K562 (cell line): Measurements from ENCODE around the gene USP24. TPM values are rescaled to one million over a fixed set of nuclear protein-coding genes. Genes with fewer than 3 reads are reported as not detected.

Source experiments
- ATAC-seq: fragments of 200-7000 bp; cut with Tn5 transposase; 3 replicates; pipeline ENCODE4 v1.9.1; 2020; ENCODE audit warnings: moderate library complexity
- BruUV-seq: library from RNA; stranded (reverse); fragments of 400-500 nt; replicated peaks from 2 replicates; lab custom pipeline; 2021; lab: Mats Ljungman, UMichigan
- CTCF ChIA-PET: fragments of 300-600 bp; formaldehyde crosslinking; extraction: SDS; loops from one replicate; lab custom pipeline; 2021; ENCODE audit warnings: low intra/inter-chr PET ratio; lab: Yijun Ruan, JAX
- POLR2A ChIA-PET: fragments of 300-600, 350-650 bp; sonication (Branson Sonifier 250); formaldehyde crosslinking; extraction: SDS; loops from one replicate; lab custom pipeline; 2021; ENCODE audit warnings: antibody characterized with exemption, inconsistent platforms; lab: Yijun Ruan, JAX
- DNase-seq, 4 experiments: peaks; one replicate each; pipeline versions ENCODE4 v3.0.0 to v3.0.0-alpha.2; 2011 to 2018; ENCODE audit warnings: low spot score in 3 of 4, mixed read lengths in 3 of 4; ENCODE audit errors: extremely low read depth in 1 of 4
- FAIRE-seq: peaks from 2 replicates; lab custom pipeline; 2011; peaks lifted over from hg19 to GRCh38; lab: Jason Lieb, UNC
- H2AFZ ChIP-seq: 2 replicates; pipeline ENCODE4 v1.6.0; 2011; ENCODE audit warnings: low read depth, low read length, control low read depth, inconsistent platforms
- H3K27ac ChIP-seq: fragments of 200-600 bp; 3 replicates; pipeline ENCODE4 v1.8.0; 2011; ENCODE audit warnings: low read depth, mild to moderate bottlenecking, control low read depth, inconsistent platforms, low read length, moderate library complexity, mixed read lengths; ENCODE audit errors: extremely low read depth
- H3K27me3 ChIP-seq, 2 experiments: fragments of 300-600 bp in 1 of 2; 2 replicates in 1 of 2; 3 replicates in 1 of 2; pipeline versions ENCODE4 v1.6.0 to v1.8.0; 2011; ENCODE audit warnings: inconsistent platforms in 2 of 2, low read length in 2 of 2, mild to moderate bottlenecking in 1 of 2, mixed read lengths in 1 of 2, moderate library complexity in 1 of 2; ENCODE audit not compliant: control insufficient read depth in 2 of 2, insufficient read depth in 2 of 2
- H3K36me3 ChIP-seq: fragments of 300-600 bp; 3 replicates; pipeline ENCODE4 v1.8.0; 2011; ENCODE audit warnings: mild to moderate bottlenecking, low read length, inconsistent platforms; ENCODE audit not compliant: control insufficient read depth, insufficient read depth
- H3K4me1 ChIP-seq, 2 experiments: fragments of 200-600 bp in 1 of 2; replicated peaks in 1 of 2; 2 replicates in 1 of 2; 3 replicates in 1 of 2; pipeline versions ENCODE4 v1.5.1 to v1.8.0; 2011; ENCODE audit warnings: inconsistent platforms in 2 of 2, low read length in 2 of 2, mild to moderate bottlenecking in 1 of 2, mixed read lengths in 1 of 2, moderate library complexity in 1 of 2; ENCODE audit not compliant: control insufficient read depth in 2 of 2, insufficient read depth in 2 of 2
- H3K4me2 ChIP-seq: 2 replicates; pipeline ENCODE4 v1.6.1; 2011; ENCODE audit warnings: low read length, control low read depth, inconsistent platforms, mixed read lengths; ENCODE audit not compliant: insufficient read depth
- H3K4me3 ChIP-seq: fragments of 200-600 bp; sonication (generic), shearing (Covaris generic); 2 replicates; pipeline ENCODE4 v1.5.1; 2016; ENCODE audit warnings: control low read depth, inconsistent platforms
- H3K79me2 ChIP-seq: fragments of 200-600 bp; 3 replicates; pipeline ENCODE4 v1.8.0; 2011; ENCODE audit warnings: low read length, inconsistent platforms; ENCODE audit not compliant: control insufficient read depth, insufficient read depth
- H3K9ac ChIP-seq, 2 experiments: 2 replicates each; pipeline versions ENCODE4 v1.6.0 to v1.6.1; 2011; ENCODE audit warnings: low read depth in 2 of 2, low read length in 2 of 2, control low read depth in 1 of 2, inconsistent platforms in 1 of 2, mild to moderate bottlenecking in 1 of 2, mixed read lengths in 1 of 2; ENCODE audit not compliant: insufficient read depth in 1 of 2
- H3K9me1 ChIP-seq: one replicate; pipeline ENCODE4 v1.6.0; 2011; ENCODE audit warnings: inconsistent platforms, mild to moderate bottlenecking, low read length, moderate library complexity; ENCODE audit not compliant: control insufficient read depth, insufficient read depth
- H3K9me3 ChIP-seq: replicated peaks from 2 replicates; pipeline ENCODE4 v1.5.1; 2011; ENCODE audit warnings: low read depth, low read length, inconsistent platforms; ENCODE audit not compliant: control insufficient read depth, insufficient read depth
- H4K20me1 ChIP-seq: replicated peaks from 2 replicates; pipeline ENCODE4 v1.6.1; 2011; ENCODE audit warnings: low read length, inconsistent platforms, mixed read lengths; ENCODE audit not compliant: control insufficient read depth, insufficient read depth
- ARHGAP35 ChIP-seq: fragments of 450-650 bp; IDR thresholded peaks from 2 replicates; pipeline ENCODE4 v1.6.1; 2018; ENCODE audit not compliant: partially characterized antibody
- BRF1 ChIP-seq: IDR thresholded peaks from 3 replicates; pipeline ENCODE4 v1.6.1; 2011; ENCODE audit warnings: borderline replicate concordance, mild to moderate bottlenecking; ENCODE audit not compliant: insufficient read length; ENCODE audit errors: extremely low read depth
- CCAR2 ChIP-seq: fragments of 200-400 bp; formaldehyde crosslinking; IDR thresholded peaks from 2 replicates; pipeline ENCODE4 v1.6.1; 2017; ENCODE audit warnings: mild to moderate bottlenecking, low read depth, low read length
- ETV6 ChIP-seq, 3 experiments: fragments of 150-350 bp in 1 of 3; sonication (generic) in 1 of 3; formaldehyde crosslinking in 1 of 3; IDR thresholded peaks; 2 replicates each; pipeline versions ENCODE4 v1.6.1 to v1.8.0; 2014 to 2022; ENCODE audit warnings: borderline replicate concordance in 2 of 3, low read depth in 2 of 3, antibody characterized with exemption in 1 of 3, low read length in 1 of 3, mild to moderate bottlenecking in 1 of 3, missing genetic modification reagents in 1 of 3
- PHB ChIP-seq: fragments of 250-450 bp; sonication (Bioruptor Pico); IDR thresholded peaks from 2 replicates; pipeline ENCODE4 v1.5.0; 2021
- RHOXF2B ChIP-seq: fragments of 250-450 bp; sonication (Bioruptor Pico); conservative IDR thresholded peaks from 2 replicates; pipeline ENCODE4 v1.5.1; 2021
- SMAD3 ChIP-seq: fragments of 450-650 bp; formaldehyde crosslinking; conservative IDR thresholded peaks from 2 replicates; pipeline ENCODE4 v1.4.0; 2020; ENCODE audit warnings: mild to moderate bottlenecking
- SMARCA4 ChIP-seq: fragments of 450-650 bp; IDR thresholded peaks from 2 replicates; pipeline ENCODE4 v1.6.1; 2016
- STAT5B ChIP-seq: fragments of 250-450 bp; sonication (Bioruptor Pico); IDR thresholded peaks from 2 replicates; pipeline ENCODE4 v1.8.0; 2021; ENCODE audit warnings: mild to moderate bottlenecking, inconsistent platforms
- XRCC3 ChIP-seq: fragments of 450-650 bp; IDR thresholded peaks from 2 replicates; pipeline ENCODE4 v1.6.1; 2017; ENCODE audit warnings: mild to moderate bottlenecking, moderate library complexity
- ZNF165 ChIP-seq: fragments of 250-450 bp; sonication (Bioruptor Pico); IDR thresholded peaks from 2 replicates; pipeline ENCODE4 v1.4.0; 2020; ENCODE audit warnings: borderline replicate concordance
- ZNF668 ChIP-seq: fragments of 250-450 bp; sonication (Bioruptor Pico); IDR thresholded peaks from 2 replicates; pipeline ENCODE4 v1.8.0; 2022; ENCODE audit warnings: mild to moderate bottlenecking, inconsistent platforms
- ZNF717 ChIP-seq: fragments of 250-450 bp; sonication (Bioruptor Pico); IDR thresholded peaks from 2 replicates; pipeline ENCODE4 v1.5.0; 2021
- WGBS: fragments of 100-300 bp; shearing (Covaris generic); methylation state at CpG from one replicate; pipeline ENCODE4 v1.1.6; 2016; ENCODE audit warnings: low coverage, mixed read lengths; ENCODE audit not compliant: insufficient coverage; ENCODE audit errors: missing lambda C conversion rate; 5-methylcytosine and 5-hydroxymethylcytosine counted together
- in situ Hi-C: fragments of 300-500 bp; cut with MboI; formaldehyde crosslinking; loops from 4 replicates; pipeline ENCODE4 v1.15.0; 2018; ENCODE audit warnings: inconsistent platforms, mixed read lengths
- intact Hi-C: fragments of 100-400 bp; cut with micrococcal nuclease; formaldehyde crosslinking; loops from 2 replicates; pipeline ENCODE4 v1.14.2; 2022
- polyA plus RNA-seq, 8 experiments: library from polyadenylated mRNA; depleted of rRNA in 4 of 8; stranded (reverse) in 5 of 8; unstranded in 3 of 8; fragments of >200 nt; fragmentation: Nextera tagmentation in 2 of 8; fragmentation: Illumina TruSeq in 1 of 8; extraction: Ambion mirVana in 2 of 8; extraction: Trizol in 1 of 8; gene quantifications; 2 replicates each; pipeline versions ENCODE4 v1.2.1 to v1.2.3, GENCODE V29; 2011 to 2014; ENCODE audit warnings: inconsistent platforms in 1 of 8, missing spikeins in 1 of 8
- total RNA-seq, 7 experiments: library from RNA; depleted of rRNA in 6 of 7; stranded (reverse); fragments of >200 nt in 6 of 7; fragmentation: Illumina TruSeq in 2 of 7; extraction: Trizol in 2 of 7; gene quantifications; 2 replicates each; pipeline versions ENCODE4 v1.2.1 to v1.2.3, GENCODE V29; 2011 to 2021; ENCODE audit warnings: low replicate concordance in 1 of 7
- TF ChIP-seq, protein P1 (sequence below): sonication (generic); formaldehyde crosslinking; IDR thresholded peaks from 2 replicates; pipeline ENCODE4 v1.8.0; 2022; ENCODE audit warnings: mild to moderate bottlenecking, missing genetic modification reagents
- TF ChIP-seq, protein P2 (sequence below): fragments of 450-650 bp; IDR thresholded peaks from 2 replicates; pipeline ENCODE4 v1.6.1; 2017; ENCODE audit warnings: antibody characterized with exemption

USP24 gene
- total and polyA plus RNA-seq, 9 of the 15 experiments (the other 6 are each of a cell fraction or from before 2014, with no cell fraction given) = 7.7 to 62.6 (median 36.8) TPM

DNA sequence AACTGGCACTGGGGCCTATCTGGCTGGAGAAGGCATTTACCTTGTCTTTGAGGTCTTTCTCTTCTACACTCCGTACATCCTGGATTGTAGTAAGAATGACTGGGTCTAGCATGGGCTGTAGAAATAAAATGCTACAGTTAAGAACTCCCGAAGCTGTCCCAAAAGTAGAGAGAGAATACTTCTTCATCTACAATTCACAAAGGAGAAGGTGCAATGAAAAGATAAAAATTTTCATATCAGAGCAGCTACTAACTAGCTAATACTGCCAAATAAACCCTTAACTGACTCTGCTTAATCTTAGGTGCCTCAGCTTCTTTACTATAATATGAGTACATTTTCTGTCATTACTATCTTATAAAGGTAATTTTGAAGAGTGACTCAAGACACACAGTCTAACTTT is 55.6 kb downstream of the USP24 start:
- Histone ChIP-seq H3K27ac (no peak overlapping the region), H3K36me3 (peaks cover 75% of the 10 kb centered on the region), H3K9me1 (no peaks in the 10 kb centered on the region), H2AFZ (no peak overlapping the region), H4K20me1 (no peaks in the 10 kb centered on the region), H3K9ac (no peak overlapping the region), H3K4me3 (no peak overlapping the region), H3K27me3 (no peaks in the 10 kb centered on the region), H3K9me3 (no peaks in the 10 kb centered on the region), H3K4me1 (no peaks in the 10 kb centered on the region), H3K4me2 (no peak overlapping the region), H3K79me2 (no peaks in the 10 kb centered on the region)
- TF ChIP-seq, protein P1, sequence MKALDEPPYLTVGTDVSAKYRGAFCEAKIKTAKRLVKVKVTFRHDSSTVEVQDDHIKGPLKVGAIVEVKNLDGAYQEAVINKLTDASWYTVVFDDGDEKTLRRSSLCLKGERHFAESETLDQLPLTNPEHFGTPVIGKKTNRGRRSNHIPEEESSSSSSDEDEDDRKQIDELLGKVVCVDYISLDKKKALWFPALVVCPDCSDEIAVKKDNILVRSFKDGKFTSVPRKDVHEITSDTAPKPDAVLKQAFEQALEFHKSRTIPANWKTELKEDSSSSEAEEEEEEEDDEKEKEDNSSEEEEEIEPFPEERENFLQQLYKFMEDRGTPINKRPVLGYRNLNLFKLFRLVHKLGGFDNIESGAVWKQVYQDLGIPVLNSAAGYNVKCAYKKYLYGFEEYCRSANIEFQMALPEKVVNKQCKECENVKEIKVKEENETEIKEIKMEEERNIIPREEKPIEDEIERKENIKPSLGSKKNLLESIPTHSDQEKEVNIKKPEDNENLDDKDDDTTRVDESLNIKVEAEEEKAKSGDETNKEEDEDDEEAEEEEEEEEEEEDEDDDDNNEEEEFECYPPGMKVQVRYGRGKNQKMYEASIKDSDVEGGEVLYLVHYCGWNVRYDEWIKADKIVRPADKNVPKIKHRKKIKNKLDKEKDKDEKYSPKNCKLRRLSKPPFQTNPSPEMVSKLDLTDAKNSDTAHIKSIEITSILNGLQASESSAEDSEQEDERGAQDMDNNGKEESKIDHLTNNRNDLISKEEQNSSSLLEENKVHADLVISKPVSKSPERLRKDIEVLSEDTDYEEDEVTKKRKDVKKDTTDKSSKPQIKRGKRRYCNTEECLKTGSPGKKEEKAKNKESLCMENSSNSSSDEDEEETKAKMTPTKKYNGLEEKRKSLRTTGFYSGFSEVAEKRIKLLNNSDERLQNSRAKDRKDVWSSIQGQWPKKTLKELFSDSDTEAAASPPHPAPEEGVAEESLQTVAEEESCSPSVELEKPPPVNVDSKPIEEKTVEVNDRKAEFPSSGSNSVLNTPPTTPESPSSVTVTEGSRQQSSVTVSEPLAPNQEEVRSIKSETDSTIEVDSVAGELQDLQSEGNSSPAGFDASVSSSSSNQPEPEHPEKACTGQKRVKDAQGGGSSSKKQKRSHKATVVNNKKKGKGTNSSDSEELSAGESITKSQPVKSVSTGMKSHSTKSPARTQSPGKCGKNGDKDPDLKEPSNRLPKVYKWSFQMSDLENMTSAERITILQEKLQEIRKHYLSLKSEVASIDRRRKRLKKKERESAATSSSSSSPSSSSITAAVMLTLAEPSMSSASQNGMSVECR = no peak
- TF ChIP-seq BRF1 (no peak), ARHGAP35 (no peak), ZNF165 (CRISPR knock-in tag) (no peak), ETV6 (IDR thresholded peaks at IDR 0.05; ENCODE audit: borderline replicate concordance in 1 of 2, low read depth in 2 of 2, low read length in 1 of 2) (no peak), ETV6 (CRISPR knock-in tag; IDR thresholded peaks at IDR 0.05; ENCODE audit: borderline replicate concordance) (no peak), RHOXF2B (CRISPR knock-in tag) (no peak), XRCC3 (no peak), ZNF717 (CRISPR knock-in tag) (no peak), SMARCA4 (no peak), PHB (CRISPR knock-in tag) (no peak), CCAR2 (no peak), SMAD3 (no peak), STAT5B (no peak), ZNF668 (CRISPR knock-in tag) (no peak)
- TF ChIP-seq, protein P2, sequence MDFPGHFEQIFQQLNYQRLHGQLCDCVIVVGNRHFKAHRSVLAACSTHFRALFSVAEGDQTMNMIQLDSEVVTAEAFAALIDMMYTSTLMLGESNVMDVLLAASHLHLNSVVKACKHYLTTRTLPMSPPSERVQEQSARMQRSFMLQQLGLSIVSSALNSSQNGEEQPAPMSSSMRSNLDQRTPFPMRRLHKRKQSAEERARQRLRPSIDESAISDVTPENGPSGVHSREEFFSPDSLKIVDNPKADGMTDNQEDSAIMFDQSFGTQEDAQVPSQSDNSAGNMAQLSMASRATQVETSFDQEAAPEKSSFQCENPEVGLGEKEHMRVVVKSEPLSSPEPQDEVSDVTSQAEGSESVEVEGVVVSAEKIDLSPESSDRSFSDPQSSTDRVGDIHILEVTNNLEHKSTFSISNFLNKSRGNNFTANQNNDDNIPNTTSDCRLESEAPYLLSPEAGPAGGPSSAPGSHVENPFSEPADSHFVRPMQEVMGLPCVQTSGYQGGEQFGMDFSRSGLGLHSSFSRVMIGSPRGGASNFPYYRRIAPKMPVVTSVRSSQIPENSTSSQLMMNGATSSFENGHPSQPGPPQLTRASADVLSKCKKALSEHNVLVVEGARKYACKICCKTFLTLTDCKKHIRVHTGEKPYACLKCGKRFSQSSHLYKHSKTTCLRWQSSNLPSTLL = no peak
- no peak for FAIRE-seq
- ATAC-seq = no peak
- in situ Hi-C loops = no loop called here
- CTCF ChIA-PET = no interaction called here
- DNase-seq = no peak
- no TSS peak for BruUV-seq
- intact Hi-C loops = no loop called here
- POLR2A ChIA-PET = interaction anchor here (0.7 to 1.3 kb wide), 3 partner anchors 11 to 21 kb away, joined by 3 to 10 read pairs (median 4); no protein-coding TSS in a partner anchor
- WGBS = 96% methylated on average over 2 of the region's 2 CpGs
